C4-2B (cell line): ENCODE results near the gene PLXNA4.
"Not testable (repeated sequence)": the region's sequence is repeated elsewhere in the genome, so short reads cannot be mapped to it uniquely, and the experiment has no call there.

Source experiments
- H3K27ac ChIP-seq: fragments of 450-650 bp; 2 replicates; pipeline ENCODE4 v1.5.1; 2017
- CTCF ChIP-seq: fragments of 450-650 bp; conservative IDR thresholded peaks from 2 replicates; pipeline ENCODE4 v1.5.1; 2017; ENCODE audit warnings: mild to moderate bottlenecking
- ZFX ChIP-seq: fragments of 450-650 bp; IDR thresholded peaks from 2 replicates; pipeline ENCODE4 v1.6.1; 2017

The PLXNA4 gene

DNA sequence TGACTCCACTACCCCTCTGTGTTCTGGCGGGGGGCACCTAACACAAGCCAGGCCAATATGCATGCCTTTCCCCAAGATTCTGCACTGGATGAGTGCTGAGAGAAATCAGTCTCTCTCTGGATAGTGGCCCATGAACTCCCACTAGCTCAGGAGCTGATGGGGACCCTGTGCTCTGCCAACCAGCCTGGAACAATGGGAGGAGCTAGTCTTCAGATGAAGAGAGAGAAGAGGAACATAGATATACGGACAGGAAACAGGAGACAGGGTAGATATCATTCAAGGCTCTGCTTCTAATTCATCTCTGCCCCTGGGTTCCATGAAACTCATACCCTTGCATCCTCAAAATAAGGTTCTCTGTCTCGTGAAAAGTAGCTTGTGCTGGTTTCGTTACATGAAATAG is 27.9 kb upstream of the PLXNA4 start:
- no peak overlapping the region for H3K27ac ChIP-seq
- TF ChIP-seq ZFX (no peak), CTCF (no peak)

DNA sequence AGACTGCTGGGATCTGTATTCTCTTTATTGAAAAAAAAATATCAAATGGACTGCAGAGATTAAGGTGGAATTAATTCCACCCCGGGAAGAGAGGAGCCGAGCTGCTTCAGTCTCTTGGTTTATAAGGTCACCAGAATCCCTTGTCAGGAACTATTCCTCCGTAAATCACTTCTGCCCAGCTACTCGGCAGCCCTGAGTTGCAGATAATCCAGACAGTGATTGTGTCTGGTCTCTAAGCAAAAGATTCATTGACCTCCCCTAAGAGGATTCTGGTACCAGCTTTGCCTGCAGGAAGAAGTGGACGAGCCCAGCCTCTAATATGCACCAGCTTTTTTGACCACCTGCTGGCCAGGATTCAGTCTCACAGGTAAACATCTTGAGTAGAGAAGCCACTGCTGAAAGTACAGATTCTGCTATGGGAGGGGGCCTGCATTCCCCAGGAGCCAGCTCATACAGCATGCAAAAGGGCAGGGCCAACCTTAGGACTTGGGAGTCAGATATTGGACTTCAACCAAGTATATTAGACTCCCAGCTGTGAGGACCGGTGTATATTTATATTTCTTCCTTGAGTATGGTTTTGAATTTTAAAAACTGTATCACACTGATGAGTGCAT is 27.1 kb upstream of the PLXNA4 start:
- H3K27ac ChIP-seq = no peak overlapping the region
- TF ChIP-seq ZFX (no peak), CTCF (no peak)

DNA sequence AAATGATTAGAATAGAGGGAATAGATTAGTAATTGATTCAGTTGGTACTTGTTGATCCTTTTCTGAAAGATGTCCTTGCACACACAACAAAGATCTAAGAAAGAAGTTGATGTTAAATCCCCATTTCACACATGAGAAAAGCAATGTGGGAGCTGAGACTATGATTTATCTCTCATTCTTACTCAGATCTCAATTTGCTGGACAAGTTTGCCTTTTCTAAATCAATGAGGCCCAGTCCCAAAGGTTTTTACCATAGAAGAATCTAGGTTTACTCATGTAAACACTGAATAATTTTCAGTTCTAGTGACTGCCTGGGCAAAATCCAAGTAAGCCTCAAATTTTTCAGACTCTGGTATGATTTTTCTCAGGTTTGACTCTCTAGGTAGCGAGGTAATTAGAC is 25.5 kb upstream of the PLXNA4 start:
- TF ChIP-seq CTCF (no peak), ZFX (no peak)
- H3K27ac ChIP-seq = no peak overlapping the region

DNA sequence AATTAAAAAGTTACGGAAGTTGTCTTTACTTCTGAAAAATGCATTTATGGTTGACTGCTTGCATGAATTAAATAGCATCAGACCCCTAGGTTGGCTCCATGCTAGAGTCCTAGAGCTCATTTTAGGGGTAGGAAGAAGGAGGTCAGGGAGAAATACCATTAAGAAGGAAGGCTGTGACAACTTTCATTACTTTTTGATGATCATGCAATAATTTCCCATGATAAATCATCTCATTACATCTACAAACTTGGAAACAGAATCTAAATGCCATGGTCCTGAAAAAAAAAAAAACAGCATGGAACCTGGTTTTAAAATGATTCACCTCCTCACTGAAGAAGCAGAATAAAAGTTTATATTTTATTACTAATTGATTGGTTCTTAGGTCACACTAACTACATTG is 20.3 kb upstream of the PLXNA4 start:
- TF ChIP-seq ZFX = no peak
- no peak for TF ChIP-seq CTCF
- no peak overlapping the region for H3K27ac ChIP-seq

GRCh38 chr7:132594741-132595140 is 18.5 kb upstream of the PLXNA4 start:
- H3K27ac ChIP-seq = not testable (repeated sequence)

DNA sequence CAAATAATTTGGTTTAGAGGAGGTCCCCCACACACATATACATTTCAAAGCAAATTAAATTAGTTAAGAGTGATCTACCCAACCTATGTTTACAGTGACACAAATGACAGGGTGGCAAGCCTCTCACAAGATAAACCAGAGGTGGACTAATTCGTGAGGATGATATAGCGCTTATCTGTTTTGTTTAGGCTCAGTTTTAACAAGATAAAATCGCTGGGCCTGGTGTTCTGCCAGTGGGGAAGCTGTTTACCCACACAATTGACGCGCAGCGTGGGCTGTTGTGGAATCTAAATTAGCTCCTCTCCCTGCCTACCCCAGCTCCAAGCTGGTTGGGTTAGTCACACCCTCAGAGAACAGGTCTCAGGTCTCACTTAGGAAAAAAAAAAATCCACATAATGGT is 16.7 kb upstream of the PLXNA4 start:
- H3K27ac ChIP-seq = no peak overlapping the region
- TF ChIP-seq CTCF (no peak), ZFX (no peak)

- H3K27ac ChIP-seq = no peak overlapping the region
- TF ChIP-seq CTCF (no peak), ZFX (no peak)
Observed at GRCh38 chr7:132592231-132592920, 16.1 kb upstream of the PLXNA4 start.

DNA sequence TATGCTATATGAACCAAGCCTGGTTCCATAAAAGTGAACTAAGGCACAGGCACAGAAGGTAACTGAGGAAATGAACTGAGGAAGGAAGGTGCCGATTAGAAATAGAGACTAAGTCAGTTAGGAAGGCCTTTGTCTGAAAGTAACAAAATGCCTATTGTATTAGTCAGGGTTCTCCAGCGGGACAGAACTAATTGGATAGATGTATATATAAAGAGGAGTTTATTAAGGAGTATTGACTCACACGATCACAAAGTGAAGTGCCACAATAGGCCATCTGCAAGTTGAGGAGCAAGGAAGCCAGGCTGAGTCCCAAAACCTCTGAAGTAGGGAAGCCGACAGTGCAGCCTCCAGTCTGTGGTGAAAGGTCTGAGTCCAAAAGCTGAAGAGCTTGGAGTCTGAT is 13.9 kb upstream of the PLXNA4 start:
- no peak for TF ChIP-seq CTCF
- no peak for TF ChIP-seq ZFX
- H3K27ac ChIP-seq = no peak overlapping the region
